Left ventricle myocardium inferior (tissue), 1 donor: Measurements from ENCODE around the gene UBQLN1. TPM values are rescaled to one million over a fixed set of nuclear protein-coding genes. Genes with fewer than 3 reads are reported as not detected.
"Not testable (repeated sequence)": the region's sequence is repeated elsewhere in the genome, so short reads cannot be mapped to it uniquely, and the experiment has no call there.

Source experiments
- DNase-seq: peaks from one replicate; pipeline ENCODE4 v3.0.0-alpha.2; 2020
- H3K27ac ChIP-seq: fragments of 200-600 bp; replicated peaks from 2 replicates; pipeline ENCODE4 v1.8.0; 2021
- H3K27me3 ChIP-seq: fragments of 200-600 bp; 2 replicates; pipeline ENCODE4 v1.8.0; 2021; ENCODE audit warnings: low read depth
- H3K36me3 ChIP-seq: fragments of 200-600 bp; 2 replicates; pipeline ENCODE4 v1.8.0; 2021
- H3K4me1 ChIP-seq: fragments of 200-600 bp; 2 replicates; pipeline ENCODE4 v1.8.0; 2021
- H3K4me3 ChIP-seq: fragments of 200-600 bp; 2 replicates; pipeline ENCODE4 v1.8.0; 2021; ENCODE audit warnings: mild to moderate bottlenecking, moderate library complexity
- H3K9me3 ChIP-seq: fragments of 200-600 bp; replicated peaks from 2 replicates; pipeline ENCODE4 v1.8.0; 2021
- CTCF ChIP-seq: fragments of 200-600 bp; IDR thresholded peaks from 2 replicates; pipeline ENCODE4 v1.8.0; 2021; ENCODE audit warnings: antibody characterized with exemption, mild to moderate bottlenecking, borderline replicate concordance
- intact Hi-C: fragments of 100-400 bp; cut with micrococcal nuclease; formaldehyde crosslinking; loops from one replicate; pipeline ENCODE4 v1.11.0; 2022
- total RNA-seq: library from RNA; stranded (reverse); fragmentation: NEBNext Ultra II Directional; extraction: Animal tissue kit (Norgen Biotek cat#: 25700); gene quantifications from one replicate; pipeline ENCODE4 v1.2.1, GENCODE V29; 2021
- donor health status: DM: no; HTN: yes; CAD: no; lungs with severe emphysema.

UBQLN1 gene
- total RNA-seq, 1 donor from 2014 or later = 92.8 TPM

- H3K4me1 ChIP-seq = peaks cover under 1% of the 10 kb centered on the region
- H3K27me3 ChIP-seq = no peaks in the 10 kb centered on the region
- no peak overlapping the region for H3K4me3 ChIP-seq
- DNase-seq = no peak
- TF ChIP-seq CTCF = no peak
- intact Hi-C loops = no loop called here
- no peaks in the 10 kb centered on the region for H3K36me3 ChIP-seq
- no peak overlapping the region for H3K27ac ChIP-seq
- no peaks in the 10 kb centered on the region for H3K9me3 ChIP-seq
Measured at GRCh38 chr9:83617299-83617698, 90.5 kb downstream of the UBQLN1 start.

DNA sequence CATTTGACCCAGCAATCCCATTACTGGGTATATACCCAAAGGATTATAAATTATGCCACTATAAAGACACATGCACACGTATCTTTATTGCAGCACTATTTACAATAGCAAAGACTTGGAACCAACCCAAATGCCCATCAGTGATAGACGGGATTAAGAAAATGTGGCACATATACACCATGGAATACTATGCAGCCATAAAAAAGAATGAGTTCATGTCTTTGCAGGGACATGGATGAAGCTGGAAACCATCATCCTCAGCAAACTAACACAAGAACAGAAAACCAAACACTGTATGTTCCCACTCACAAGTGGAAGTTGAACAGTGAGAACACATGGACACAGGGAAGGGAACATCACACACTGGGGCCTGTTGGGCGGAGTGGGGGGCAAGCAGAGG, 94.5 kb downstream of the UBQLN1 start:
- intact Hi-C loops = not testable (repeated sequence)

More for the DNA sequence above, 94.5 kb downstream of the UBQLN1 start:
- H3K27me3 ChIP-seq, H3K4me3 ChIP-seq, H3K27ac ChIP-seq, H3K4me1 ChIP-seq, DNase-seq, H3K9me3 ChIP-seq, H3K36me3 ChIP-seq: not testable (repeated sequence)

Other genes with a start within 250 kb of the UBQLN1 start
- gene FRMD3, start 169.6 kb downstream of the UBQLN1 start, total RNA-seq = 131 TPM
- gene IDNK, start 84.8 kb downstream of the UBQLN1 start, total RNA-seq = 3.5 TPM
- 22.5 TPM for gene GKAP1, start 109.8 kb upstream of the UBQLN1 start, total RNA-seq
- gene KIF27, start 213.5 kb upstream of the UBQLN1 start, total RNA-seq = 4.1 TPM